ENCODE measurements around the gene SUB1.

SUB1 gene

DNA sequence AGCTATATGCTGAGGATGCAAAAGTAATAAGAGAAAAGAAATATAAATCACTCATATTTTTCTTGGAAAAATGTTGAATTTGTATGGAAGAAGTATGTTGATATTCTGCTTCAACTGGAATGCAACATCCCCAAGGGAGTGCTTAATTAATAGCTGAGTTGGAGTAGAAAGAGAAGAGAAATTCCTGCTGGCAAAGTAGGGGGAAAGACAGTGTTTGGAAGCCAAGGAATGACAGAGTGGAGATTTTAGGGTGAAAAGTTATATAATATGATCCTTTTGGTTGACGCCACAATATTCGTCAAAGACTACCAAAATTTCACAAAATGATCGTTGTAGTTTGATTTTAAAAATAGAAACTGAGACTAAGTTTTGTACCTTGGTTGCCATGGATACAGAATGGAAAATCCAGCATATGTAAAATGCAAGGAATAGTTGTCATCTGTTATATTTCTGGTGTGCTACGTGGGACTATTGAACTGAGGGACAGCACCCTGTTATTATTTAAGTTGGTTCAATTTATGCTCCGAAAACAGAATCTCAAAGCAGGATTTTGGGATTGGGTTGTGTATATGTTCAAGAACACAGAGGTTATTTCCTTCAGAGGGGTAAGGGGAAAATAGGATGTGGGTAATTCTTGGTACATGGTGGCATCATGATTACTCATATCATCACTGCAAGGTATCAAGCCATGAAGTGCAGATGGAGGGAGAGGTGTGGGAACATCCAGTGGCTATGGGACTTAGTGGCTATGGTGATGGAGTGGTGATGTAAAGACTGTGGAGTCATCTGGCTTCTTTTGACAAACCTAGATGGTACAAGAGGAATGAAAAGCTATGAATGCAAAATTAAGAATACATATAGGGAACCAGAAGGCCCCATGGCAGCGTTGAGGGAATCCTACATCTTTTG, 61.0 kb downstream of the SUB1 start:
- no peak for DNase-seq

- no peak for DNase-seq
Observed at GRCh38 chr5:32651088-32651487, 65.7 kb downstream of the SUB1 start.

- DNase-seq = no peak
Observed at GRCh38 chr5:32651638-32652037, 66.3 kb downstream of the SUB1 start.
